Measurements from ENCODE around the gene HPCAL1. TPM values are rescaled to one million over a fixed set of nuclear protein-coding genes. Genes with fewer than 3 reads are reported as not detected.

The HPCAL1 gene
- total and polyA plus RNA-seq, 10 of the 15 experiments (the other 5 are each of a cell fraction or from before 2014, with no cell fraction given) = 0.40 to 12.8 (median 7.9) TPM

DNA sequence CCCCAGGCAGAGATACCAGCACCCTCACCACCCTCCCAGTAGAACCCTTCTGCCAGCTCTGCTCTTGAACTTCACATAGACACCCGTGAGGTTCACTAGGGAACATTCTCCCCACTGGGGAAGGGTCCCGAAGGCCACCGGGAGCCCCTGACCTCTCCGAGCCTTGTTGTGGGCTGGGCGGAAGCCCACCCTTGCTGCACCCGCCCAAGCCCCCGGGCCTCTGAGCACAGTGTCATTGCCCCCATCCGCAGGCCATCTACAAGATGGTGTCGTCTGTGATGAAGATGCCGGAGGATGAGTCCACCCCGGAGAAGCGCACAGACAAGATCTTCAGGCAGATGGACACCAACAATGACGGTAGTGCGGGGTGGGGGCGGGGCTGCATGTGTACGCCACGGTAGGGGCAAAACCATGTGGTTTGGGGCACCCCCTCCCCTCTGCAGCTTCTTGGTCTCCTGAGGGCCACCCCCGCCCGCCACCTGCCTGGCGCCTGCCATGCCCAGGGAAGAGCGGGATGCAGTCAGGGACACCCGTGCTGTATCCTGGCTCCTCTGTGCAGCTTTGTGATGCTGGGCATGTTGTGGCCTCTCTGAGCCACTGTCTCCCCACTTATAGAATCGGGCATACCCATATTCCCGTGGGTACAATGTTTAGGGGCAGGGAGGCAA lies 120.2 kb downstream of the HPCAL1 start:
- SMC1A ChIA-PET (ENCODE audit: uncharacterized antibody, unreplicated experiment) = no interaction called here
- H3K27ac ChIP-seq (ENCODE audit: control insufficient read depth, insufficient read depth) = no peak overlapping the region
- RAD21 ChIA-PET (ENCODE audit: unreplicated experiment) = no interaction called here
- H3K9ac ChIP-seq (ENCODE audit: control insufficient read depth, insufficient read depth, low read length) = no peak overlapping the region
- H4K20me1 ChIP-seq (ENCODE audit: control insufficient read depth, insufficient read depth) = no peaks in the 10 kb centered on the region
- no peak for TF ChIP-seq NFYA (IDR thresholded peaks at IDR 0.05; ENCODE audit: borderline replicate concordance, low read depth, low read length)
- TF ChIP-seq LARP7 (IDR thresholded peaks at IDR 0.05) = no peak
- no peak for TF ChIP-seq ETV6 (conservative IDR thresholded peaks at IDR 0.05 in 1 of 2, IDR thresholded peaks at IDR 0.05 in 1 of 2; ENCODE audit: borderline replicate concordance in 1 of 2, low read depth in 1 of 2)
- H3K4me3 ChIP-seq = no peak overlapping the region
- POLR2A ChIA-PET = no interaction called here
- FAIRE-seq (no peak), DNase-seq (ENCODE audit: low read depth, low spot score) (no peak), ATAC-seq (no peak)
- H3K27me3 ChIP-seq (replicated peaks in 1 of 2; ENCODE audit: control insufficient read depth in 2 of 2, insufficient read depth in 2 of 2, low read length in 1 of 2) = no peaks in the 10 kb centered on the region
- no peak overlapping the region for H3K4me2 ChIP-seq (ENCODE audit: control insufficient read depth, insufficient read depth)
- H3K36me3 ChIP-seq (ENCODE audit: control insufficient read depth in 2 of 2, insufficient read depth in 2 of 2, low read length in 1 of 2) = no peaks in the 10 kb centered on the region; a peak in 1 of 4 replicates
- no peaks in the 10 kb centered on the region for H3K79me2 ChIP-seq (ENCODE audit: control insufficient read depth, insufficient read depth, low read length)
- intact Hi-C loops (cut with micrococcal nuclease; ENCODE audit: unreplicated experiment) (no loop called here), in situ Hi-C loops (cut with MboI) (no loop called here)
- 66% methylated on average over 23 of the region's 24 CpGs for WGBS (ENCODE audit: insufficient coverage, insufficient replicate concordance, low lambda C conversion rate, missing lambda C conversion rate)
- H3K4me1 ChIP-seq (ENCODE audit: control insufficient read depth, insufficient read depth, low read length) = no peaks in the 10 kb centered on the region
- H3K9me3 ChIP-seq (replicated peaks; ENCODE audit: control insufficient read depth, insufficient read depth, low read length) = no peaks in the 10 kb centered on the region
- no peak overlapping the region for H2AFZ ChIP-seq (ENCODE audit: control insufficient read depth, low read depth, low read length)
- CTCF ChIA-PET = no interaction called here
- no TSS peak for BruUV-seq (replicated peaks)

DNA sequence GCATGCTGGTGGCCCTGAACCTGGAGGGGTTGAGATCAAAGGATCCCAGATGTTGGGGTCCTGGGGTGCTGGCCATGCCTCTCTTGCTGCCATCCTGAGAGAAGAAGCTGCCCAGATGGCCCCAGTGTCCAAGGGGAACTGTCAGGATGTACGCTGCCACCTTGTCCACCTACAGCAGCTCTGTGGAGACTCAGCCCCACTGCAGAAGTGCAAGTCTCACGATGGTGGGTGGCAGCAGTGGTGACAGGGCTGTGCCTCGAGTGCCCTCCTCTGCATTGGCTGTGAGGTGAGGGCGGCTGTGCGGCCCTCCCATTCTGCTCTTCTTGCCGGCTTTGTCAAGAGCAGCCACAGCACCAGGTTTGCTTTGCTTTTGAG lies 120.7 kb downstream of the HPCAL1 start:
- WGBS (ENCODE audit: insufficient coverage, insufficient replicate concordance, low lambda C conversion rate, missing lambda C conversion rate) = 20% methylated on average over 6 of the region's 6 CpGs
- FAIRE-seq (no peak), ATAC-seq (no peak), DNase-seq (ENCODE audit: low read depth, low spot score) (no peak)
- RAD21 ChIA-PET (ENCODE audit: unreplicated experiment) = no interaction called here
- Histone ChIP-seq H3K27me3 (replicated peaks in 1 of 2; ENCODE audit: control insufficient read depth in 2 of 2, insufficient read depth in 2 of 2, low read length in 1 of 2) (no peaks in the 10 kb centered on the region), H3K4me1 (ENCODE audit: control insufficient read depth, insufficient read depth, low read length) (no peaks in the 10 kb centered on the region), H3K9me3 (replicated peaks; ENCODE audit: control insufficient read depth, insufficient read depth, low read length) (no peaks in the 10 kb centered on the region), H3K9ac (ENCODE audit: control insufficient read depth, insufficient read depth, low read length) (no peak overlapping the region), H3K4me3 (no peak overlapping the region), H3K27ac (ENCODE audit: control insufficient read depth, insufficient read depth) (no peak overlapping the region), H2AFZ (ENCODE audit: control insufficient read depth, low read depth, low read length) (no peak overlapping the region), H3K4me2 (ENCODE audit: control insufficient read depth, insufficient read depth) (no peak overlapping the region), H4K20me1 (ENCODE audit: control insufficient read depth, insufficient read depth) (no peaks in the 10 kb centered on the region), H3K36me3 (ENCODE audit: control insufficient read depth in 2 of 2, insufficient read depth in 2 of 2, low read length in 1 of 2) (no peaks in the 10 kb centered on the region; a peak in 1 of 4 replicates), H3K79me2 (ENCODE audit: control insufficient read depth, insufficient read depth, low read length) (no peaks in the 10 kb centered on the region)
- BruUV-seq (replicated peaks) = no TSS peak
- TF ChIP-seq IKZF1 (conservative IDR thresholded peaks at IDR 0.05) (no peak), CHD4 (IDR thresholded peaks at IDR 0.05) (no peak), JUNB (IDR thresholded peaks at IDR 0.05) (no peak), RBBP5 (conservative IDR thresholded peaks at IDR 0.05) (no peak), TARDBP (IDR thresholded peaks at IDR 0.05; ENCODE audit: borderline replicate concordance) (no peak), PML (IDR thresholded peaks at IDR 0.05; ENCODE audit: low read length) (no peak), POU2F2 (IDR thresholded peaks at IDR 0.05; ENCODE audit: borderline replicate concordance, low read depth, low read length) (no peak), EED (IDR thresholded peaks at IDR 0.05; ENCODE audit: low read depth) (no peak), CHD1 (IDR thresholded peaks at IDR 0.05; ENCODE audit: low read depth, low read length) (no peak)
- TF ChIP-seq, protein P1, sequence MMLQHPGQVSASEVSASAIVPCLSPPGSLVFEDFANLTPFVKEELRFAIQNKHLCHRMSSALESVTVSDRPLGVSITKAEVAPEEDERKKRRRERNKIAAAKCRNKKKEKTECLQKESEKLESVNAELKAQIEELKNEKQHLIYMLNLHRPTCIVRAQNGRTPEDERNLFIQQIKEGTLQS (IDR thresholded peaks at IDR 0.05; ENCODE audit: borderline replicate concordance, extremely low read depth, low read depth, low read length) = no peak
- TF ChIP-seq, protein P2, sequence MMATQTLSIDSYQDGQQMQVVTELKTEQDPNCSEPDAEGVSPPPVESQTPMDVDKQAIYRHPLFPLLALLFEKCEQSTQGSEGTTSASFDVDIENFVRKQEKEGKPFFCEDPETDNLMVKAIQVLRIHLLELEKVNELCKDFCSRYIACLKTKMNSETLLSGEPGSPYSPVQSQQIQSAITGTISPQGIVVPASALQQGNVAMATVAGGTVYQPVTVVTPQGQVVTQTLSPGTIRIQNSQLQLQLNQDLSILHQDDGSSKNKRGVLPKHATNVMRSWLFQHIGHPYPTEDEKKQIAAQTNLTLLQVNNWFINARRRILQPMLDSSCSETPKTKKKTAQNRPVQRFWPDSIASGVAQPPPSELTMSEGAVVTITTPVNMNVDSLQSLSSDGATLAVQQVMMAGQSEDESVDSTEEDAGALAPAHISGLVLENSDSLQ (IDR thresholded peaks at IDR 0.05) = no peak
- TF ChIP-seq, protein P3, sequence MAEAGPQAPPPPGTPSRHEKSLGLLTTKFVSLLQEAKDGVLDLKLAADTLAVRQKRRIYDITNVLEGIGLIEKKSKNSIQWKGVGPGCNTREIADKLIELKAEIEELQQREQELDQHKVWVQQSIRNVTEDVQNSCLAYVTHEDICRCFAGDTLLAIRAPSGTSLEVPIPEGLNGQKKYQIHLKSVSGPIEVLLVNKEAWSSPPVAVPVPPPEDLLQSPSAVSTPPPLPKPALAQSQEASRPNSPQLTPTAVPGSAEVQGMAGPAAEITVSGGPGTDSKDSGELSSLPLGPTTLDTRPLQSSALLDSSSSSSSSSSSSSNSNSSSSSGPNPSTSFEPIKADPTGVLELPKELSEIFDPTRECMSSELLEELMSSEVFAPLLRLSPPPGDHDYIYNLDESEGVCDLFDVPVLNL (IDR thresholded peaks at IDR 0.05; ENCODE audit: low read depth, low read length) = no peak
- SMC1A ChIA-PET (ENCODE audit: uncharacterized antibody, unreplicated experiment) = no interaction called here
- CTCF ChIA-PET = interaction anchor here (1.7 kb wide), 1 partner anchor 14 kb away, joined by 7 read pairs; no protein-coding TSS in a partner anchor
- in situ Hi-C loops (cut with MboI) (no loop called here), intact Hi-C loops (cut with micrococcal nuclease; ENCODE audit: unreplicated experiment) (no loop called here)
- POLR2A ChIA-PET = no interaction called here
